Fibroblast of skin of back (primary cell): Measurements from ENCODE around the gene GPR78.

ENCODE experiments used
- DNase-seq: peaks from one replicate; pipeline ENCODE4 v3.0.0-alpha.2; 2013

The GPR78 gene

DNA sequence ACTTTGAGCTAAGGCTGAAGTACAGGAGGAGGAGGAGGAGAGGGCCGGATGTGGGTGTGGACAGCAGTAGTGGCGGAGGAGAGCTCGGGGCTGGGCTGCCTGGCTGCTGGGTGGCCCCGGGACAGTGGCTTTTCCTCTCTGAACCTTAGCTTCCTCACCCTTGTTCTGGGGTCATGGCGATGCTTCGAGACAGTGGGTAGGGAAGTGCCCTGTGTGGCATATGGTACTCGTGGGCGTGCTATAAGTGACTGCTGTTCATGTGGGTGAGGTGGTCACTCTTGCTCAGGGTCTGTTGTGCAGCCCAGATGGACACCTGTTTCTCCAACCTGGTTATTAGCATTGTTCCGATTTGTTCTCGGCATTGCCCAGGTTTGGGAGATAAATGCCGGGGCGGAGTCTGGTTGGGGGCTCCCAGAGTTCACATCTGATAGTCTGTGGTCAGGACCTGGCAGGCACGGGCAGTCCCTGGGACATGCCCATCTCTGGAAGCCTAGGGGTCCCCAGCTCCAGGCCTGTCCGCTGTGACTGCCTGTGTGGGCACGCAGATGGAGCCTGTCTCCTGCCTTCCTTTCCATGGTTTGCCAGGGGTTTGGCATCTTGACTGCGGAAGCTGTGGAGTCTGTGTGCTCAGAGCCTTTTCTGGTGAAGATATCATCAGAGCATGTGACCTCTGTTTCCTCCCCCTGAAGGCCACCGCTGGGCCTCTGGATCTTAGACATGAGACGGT lies 7.4 kb downstream of the GPR78 start:
- DNase-seq: no peak

DNA sequence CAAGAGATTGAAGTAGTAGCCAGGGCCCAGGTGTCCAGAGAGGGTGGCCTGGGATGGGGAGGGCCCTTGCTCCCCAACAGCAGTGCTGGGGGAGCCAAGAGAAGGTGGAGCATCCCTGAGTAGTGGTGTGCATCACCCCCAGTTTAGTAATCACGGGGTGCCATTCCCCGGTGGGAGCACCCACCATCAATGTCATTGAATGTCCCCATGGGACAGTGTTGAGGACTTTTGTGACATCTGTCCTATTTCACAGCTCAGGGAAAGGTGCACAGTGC lies 7.9 kb downstream of the GPR78 start:
- no peak for DNase-seq

DNA sequence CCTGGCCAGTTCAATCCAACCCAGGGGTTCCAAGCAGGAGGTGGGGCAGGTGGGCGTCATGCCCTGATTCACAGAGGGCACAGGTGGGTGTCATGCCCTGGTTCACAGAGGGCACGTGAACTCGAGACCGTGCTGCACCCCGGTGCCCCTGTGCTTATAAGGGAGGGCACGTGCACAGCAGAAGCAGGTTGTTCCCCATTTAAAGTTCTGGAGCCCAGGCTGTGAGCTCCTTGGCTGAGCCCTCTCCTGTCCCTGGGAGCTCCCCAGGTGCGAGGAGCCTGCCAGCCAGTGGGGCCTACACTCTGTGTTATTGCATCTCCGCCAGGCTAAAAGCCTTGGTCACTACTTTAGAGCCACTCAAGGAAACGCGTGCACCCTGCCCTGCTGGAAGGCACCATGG lies 9.1 kb downstream of the GPR78 start:
- DNase-seq: no peak

DNA sequence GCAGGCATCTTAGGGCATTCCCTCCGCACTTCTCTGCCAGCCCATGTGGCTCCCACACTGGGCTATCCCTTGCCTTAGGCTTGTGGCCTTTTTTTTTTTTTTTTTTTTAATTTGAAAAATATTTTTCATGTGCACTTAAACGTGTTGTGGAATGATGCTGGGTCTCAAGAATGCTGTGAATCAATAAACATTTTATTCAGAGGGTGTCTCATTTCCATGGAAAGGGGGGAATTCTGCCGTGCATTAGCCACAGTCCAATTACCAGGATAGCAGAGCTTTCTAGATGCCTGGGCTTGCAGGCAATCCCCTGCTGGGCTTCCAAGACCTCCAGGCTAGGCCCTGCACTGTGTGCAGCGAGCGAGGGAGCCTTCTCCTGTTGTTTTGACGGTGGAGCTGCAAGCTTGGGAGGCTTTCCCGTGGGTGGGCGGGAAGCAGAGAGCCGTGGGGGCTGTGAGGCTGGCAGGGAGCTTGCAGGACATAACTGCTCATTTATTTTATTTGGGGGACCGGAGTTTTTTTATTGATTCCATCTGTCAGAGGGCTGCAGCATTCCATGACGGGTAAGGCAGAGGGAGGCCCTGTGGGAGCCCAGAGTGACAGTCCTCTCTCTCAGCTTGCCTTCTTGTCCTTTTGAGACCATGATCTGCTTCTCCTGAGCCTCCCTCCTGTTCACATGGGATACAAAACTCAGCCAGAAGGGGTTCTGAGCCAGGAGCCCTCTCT lies 9.8 kb downstream of the GPR78 start:
- DNase-seq: peak; percentile 92

DNA sequence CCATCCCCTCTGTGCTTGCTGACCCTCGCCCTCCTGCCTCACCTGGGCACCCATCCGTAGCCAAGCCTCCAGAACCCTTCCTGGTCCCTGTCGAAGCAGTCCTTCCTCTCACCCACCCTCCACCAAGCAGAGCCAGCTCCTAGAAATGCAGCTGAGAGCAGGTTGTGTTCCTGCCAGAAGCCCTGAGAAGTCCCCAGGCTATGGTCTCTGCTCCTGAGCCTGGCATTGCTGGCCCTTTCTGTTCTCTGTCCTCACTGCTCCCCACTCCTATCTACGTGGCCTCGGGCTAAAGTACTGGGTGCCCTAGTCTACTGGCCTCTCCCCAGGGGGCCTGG lies 10.3 kb downstream of the GPR78 start:
- no peak for DNase-seq

DNA sequence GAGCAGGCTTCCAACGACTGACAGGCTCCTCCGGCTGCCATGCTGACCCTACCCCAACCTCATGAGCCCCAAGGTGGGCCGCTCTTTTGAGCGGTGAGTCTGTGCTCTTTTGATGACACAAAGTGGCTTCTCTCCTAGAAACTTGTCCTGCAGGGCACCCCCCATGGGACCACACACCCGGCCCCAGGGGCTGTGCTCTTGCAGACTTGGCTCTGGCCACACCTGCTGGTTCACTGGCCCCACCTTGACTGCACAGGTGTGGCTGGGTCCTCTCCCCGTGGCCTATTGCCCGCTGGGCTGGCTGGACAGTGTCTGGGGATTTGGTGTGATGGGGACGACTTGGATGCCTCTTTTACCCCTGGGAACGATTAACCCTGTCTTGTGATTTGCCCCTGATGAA lies 10.9 kb downstream of the GPR78 start:
- no peak for DNase-seq

DNA sequence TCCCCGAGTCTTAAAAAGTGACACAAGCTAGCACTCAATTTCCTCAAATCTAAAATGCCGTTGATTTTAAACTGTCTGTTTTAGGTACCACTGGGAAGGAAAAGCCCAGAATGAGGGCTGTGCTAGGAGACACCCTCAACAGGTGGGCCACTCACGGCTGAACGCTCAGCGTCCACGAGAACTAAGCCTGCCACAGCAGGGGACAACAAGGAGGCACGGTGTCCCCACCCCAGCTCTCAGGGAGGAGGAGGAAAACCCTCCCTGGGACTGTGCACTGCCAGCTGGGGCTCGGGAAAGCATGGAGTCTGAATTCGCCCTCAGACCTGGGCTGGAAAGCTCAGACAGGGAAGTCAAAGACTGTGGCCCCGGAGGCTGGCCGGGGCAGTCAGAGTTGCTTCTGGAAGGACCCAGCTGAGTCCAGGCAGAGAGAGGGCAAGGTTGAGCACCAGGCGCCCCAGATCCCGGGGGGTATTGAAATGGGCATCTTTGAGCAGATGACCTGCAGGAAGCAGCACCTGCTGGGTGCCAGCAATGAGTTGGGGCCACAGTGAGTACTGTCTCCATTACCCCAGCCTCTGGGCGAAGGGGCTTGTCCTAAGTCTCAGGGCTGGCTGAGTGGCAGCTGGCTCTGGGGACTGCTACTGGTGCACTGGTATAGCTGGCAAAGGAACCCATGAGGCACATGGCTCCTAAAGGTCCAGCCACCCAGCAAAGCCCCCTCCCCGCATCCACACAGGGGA lies 11.6 kb downstream of the GPR78 start:
- DNase-seq: no peak

DNA sequence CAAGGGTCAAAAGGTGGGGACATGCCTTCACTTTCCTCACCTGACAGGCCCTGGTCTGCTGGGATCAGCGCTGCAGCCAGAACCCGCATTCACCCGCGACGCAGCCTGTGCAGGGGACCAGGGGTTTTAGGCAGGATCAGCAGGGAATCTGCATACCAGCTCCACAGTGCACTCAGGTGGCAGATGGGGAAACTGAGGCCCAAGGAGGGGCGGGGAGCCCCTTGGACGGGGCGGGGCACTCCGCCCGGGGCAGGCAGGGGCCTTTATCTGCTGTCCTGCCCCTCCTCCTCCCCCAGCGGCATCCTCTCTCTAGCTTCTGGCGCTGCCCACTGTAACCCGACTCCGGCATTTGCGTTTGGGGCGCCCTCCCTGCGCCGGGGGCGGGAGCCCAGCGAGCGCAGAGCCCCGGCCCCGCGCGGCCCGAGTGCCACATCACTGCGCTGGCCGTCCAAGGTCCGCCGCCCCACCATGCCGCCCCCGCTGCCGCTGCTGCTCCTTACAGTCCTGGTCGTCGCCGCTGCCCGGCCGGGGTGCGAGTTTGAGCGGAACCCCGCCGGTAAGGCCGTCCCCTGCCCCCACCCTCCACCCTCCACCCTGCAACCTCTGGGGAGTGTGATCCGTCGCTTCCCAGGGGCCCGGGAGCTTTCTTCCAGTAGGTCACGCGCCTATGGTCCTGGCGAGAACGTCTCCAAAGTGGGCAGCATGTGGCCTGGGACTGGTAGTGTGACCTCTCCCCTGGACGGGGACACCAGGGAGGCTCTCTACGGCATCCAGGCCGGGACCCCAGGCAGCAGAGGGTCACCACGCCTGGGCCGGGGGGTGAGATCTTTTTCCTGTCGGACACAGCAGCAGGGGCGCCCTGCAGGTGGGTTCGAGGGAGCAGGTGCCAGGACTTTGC lies 12.4 kb downstream of the GPR78 start, which contains the start of gene CPZ:
Gene CPZ, plus strand, starts transcription at position 400 of the 898 bp plus-strand sequence. Its CDS starts 69 bp downstream, at position 469.
- DNase-seq: peak; percentile 60

DNA sequence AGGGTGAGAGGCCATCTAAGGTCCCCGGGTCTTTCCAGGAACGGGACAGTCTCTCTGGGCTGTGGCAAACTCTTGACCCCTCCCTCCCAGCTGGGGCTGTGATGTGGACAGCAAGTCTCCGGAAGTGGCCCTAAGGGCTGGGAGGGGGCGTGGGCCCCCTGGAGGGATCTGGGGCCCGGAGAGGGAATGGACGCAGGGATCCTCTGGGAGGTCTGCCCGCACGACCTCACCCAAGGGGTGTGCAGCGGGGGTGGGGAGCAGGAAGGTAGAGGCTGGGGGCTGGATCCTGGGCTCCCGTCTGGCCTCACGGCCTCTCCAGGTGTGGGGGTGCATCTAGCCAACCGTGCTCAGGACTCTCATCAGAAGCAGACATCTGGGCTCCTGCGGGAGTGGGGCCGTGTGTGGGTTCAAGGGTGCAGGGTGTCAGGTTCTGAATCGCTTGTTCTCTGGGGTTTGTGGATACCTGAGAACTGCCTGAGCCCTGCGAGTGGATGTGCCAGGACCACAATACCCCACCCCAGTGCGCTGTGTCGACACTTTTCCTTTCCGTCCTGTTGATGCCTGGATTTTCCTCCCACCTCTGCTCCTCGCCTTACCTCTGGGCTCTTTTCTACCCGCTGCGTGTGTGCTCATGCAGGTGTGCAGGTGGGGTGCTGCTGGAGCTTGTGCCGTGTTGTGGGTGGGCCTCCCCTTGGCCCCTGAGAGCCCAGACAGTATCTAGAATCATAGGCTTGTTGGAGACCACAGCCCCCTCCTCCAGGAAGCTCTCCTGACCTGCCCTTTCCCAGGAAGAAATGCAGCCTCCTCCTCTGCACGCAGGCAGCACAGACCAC lies 13.3 kb downstream of the GPR78 start:
- DNase-seq: no peak

DNA sequence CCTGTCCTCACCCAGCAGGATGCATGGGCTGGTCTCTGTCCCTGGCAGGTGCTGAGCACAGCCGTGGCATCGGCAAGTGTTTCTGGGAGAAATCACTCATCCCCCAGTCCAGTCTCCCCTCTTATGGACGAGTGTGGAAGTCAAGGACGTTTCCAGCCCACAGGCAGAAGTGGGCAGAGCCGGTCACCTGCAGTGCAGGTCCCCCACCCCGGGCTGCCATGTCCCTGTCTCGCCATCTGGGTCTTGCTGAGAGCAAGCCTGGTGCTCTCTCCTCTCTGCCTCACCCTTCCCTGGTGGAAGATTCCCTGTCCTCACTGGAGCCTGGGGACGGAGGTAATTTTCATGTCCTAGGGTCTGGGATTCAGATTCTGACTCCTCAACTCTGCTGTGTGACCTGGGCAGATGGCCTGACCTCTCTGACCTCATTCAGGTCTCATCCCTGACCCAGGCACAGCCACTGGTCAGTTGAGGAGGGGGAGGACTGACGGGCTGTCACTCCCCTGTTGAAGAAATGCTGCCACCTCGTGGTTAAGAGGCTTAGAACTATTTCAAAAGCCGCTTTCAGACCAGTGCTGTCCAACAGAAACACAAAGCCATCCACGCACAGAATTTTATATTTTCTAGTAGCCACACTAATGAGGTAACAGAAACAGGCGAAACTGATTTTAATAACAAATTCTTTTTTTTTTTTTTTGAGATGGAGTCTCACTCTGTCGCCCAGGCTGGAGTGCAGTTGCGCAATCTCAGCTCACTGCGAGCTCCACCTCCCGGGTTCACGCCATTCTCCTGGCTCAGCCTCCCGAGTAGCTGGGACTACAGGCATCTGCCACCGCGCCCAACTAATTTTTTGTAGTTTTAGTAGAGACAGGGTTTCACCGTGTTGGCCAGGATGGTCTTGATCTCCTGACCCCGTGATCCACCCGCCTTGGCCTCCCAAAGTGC lies 14.2 kb downstream of the GPR78 start:
- peak; percentile 70 for DNase-seq

DNA sequence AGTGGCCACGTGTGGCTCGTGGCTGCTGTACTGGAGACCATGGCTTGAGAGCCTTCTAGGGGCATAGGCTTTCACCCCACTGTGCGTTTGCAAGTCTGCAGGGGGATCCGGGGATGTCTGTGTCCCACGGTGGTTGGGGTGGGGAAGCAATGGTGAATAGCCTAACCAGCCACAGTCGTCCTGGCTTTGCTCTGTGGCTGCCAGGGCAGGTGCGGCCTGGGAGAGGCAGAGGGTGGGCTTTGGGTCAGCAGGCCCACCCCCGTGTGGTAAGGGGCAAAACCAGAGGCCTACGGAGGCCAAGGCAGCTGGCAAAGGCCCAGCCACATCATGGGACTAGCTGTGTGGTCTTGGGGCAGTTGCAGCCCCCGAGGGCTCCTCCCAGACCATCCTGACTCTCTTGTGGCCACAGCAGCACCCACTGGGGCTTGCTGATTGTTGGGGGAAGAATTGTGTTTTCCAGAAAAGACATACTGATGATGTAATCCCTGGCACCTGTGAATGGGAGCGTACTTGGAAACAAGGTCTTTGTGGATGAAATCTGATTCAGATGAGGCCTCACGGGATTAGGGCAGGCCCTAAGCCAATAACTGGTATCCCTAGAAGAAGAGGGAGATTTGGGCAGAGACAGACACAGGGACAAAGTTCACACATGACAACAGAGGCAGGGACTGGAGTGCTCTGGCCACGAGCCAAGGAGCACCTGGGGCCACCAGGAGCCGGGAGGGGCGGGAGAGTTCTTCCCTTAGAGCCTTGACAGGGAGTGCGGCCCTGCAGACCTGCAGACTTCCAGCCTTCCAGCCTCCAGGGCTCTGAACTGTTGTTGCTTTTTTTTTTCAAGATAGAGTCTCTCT lies 15.3 kb downstream of the GPR78 start:
- DNase-seq: no peak

DNA sequence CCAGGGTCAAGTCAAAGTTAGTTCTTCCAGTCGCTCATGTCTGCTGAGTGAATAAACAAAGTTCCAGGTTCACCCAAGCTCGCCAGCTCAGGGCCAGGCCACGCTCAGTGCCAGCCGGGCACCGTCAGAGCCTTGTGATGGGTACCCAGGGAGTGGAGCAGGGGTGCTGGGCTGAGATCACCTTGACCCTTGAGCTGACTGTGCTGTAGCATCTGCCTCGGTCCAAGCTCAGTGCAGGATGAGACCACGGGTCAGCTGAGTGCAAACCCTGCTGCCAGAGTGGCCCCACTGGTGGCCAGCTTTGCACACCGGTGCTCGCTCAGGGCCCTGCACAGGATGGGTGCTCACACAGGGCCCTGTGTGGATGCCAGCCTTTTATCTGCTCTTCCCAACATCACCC lies 16.7 kb downstream of the GPR78 start:
- DNase-seq: no peak

DNA sequence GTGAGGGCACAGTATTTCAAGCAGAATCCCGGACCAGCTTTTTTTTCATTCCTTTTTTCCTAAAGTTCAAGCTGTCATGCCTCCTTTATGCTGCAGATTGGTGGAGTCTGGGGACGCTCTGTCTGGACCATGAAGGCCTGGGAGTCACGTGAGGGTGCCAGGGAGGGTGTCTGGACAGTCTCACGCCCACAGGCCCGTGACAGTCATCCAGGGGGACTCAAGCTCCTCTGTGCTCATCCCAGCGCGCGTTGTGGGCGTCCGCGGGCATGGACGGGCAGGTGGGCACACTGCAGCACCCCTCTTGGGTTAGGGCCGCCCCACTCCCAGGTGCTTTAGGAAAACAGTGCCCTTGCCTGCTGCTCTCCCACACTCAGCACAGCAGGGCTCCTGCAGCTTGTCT lies 17.1 kb downstream of the GPR78 start:
- DNase-seq: no peak

DNA sequence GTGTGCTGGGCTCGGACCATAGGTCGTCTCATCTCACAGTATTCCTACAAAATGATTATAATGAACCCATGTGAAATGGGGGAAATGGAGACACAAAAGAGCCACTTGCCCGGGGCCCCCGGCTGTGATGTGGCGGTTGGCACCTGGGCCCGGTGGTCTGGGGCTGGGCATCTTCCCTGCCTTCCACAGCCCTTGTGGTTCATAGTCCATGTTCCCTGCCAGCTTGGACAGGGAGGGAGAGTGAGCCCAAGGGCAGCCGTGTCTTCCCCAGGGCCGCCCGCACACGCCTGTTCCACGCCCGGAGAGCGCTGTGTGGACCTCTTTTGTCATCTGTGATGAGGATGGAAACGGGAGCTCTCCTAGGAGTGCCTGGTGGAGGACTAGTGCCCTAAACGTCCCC lies 17.6 kb downstream of the GPR78 start:
- no peak for DNase-seq

DNA sequence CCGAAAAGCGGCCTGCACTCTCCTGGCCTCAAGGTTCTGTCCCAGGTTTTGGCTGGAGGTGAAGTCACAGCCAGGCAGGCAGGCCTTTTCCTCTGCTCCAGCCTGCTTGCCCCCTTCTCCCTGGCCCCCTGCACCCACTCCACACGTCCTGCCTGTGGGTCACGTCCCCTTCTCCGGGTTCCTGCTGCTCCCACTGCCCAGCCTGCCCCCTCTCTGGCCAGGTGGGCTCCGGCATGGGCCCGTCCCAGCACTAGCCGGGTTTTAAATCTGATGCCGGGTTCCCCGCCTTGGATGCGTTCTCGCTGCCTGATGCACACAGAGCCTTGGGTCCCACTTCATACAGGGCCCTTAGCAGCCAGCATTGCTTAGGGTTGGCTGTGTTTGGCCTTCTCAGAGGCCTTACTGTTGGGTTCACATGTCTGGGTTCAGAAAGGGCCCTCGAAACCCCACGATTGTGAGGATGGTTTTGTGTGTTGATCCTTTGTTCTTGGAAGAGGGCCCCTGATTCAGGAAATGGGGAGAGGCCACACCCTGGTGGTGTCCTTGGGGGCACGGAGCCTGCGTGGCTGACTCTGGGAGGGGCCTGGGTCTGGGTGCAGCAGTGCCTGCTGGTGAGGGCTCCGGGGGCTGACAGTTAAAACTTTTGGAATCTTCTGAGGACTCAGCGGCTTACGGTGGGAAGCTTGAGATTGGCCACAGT lies 18.3 kb downstream of the GPR78 start:
- no peak for DNase-seq

DNA sequence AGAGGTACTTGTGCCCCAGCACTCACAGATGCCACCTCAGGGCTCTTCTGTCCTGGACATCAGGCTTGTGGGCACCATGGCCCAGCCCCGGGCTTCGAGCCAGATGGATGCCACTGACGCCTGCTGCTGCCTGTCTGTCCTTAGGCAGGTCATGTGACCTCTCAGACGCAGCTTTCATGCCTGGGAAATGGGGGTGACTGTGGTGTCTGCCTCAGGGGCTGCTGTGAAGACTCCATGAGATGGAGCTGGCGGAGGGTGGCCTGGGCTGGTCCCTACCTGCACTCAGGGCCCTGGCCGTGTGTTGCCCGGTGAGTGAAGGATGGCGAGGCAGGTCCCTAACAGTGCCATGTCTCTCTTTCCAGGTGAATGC lies 18.9 kb downstream of the GPR78 start:
- no peak for DNase-seq

DNA sequence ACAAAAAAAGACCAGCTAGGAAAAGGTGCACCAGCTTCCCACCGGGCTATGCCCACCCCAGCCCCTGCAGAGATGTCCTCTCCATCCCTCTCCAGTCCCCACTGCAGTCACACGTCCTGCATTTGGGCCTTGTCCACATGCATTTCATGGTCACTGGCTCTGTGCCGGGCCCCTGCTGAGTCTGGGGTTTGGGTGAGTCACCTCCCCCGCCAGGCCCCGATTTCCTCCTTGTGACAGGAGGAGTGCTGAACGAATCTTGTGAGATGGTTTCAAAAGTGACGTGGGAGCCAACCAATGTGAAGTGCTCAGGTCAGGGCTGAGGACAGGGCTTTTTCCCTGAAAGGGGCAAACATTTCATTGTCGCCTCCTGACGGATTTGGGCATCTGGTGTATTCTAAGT lies 19.5 kb downstream of the GPR78 start:
- DNase-seq: peak; percentile 96

DNA sequence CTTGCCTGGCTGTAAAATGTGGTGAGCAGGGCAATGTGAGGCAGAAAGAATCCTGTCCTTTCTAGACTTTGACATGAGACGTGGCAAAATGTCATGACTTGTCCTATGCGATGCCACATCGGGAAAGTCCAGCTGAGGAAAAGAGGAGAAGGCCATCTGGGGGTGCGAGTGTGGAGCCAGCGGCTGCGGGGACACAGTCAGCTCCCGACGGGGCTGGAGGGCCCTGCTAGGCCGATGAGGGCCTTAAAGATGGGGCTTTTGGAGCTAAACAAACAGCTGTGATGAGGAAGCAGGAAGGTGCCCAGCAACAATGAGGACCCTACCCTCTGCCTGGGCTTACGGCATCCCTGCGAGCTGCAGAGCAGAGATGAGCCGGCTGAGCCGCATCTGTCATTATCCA lies 20.1 kb downstream of the GPR78 start:
- no peak for DNase-seq

DNA sequence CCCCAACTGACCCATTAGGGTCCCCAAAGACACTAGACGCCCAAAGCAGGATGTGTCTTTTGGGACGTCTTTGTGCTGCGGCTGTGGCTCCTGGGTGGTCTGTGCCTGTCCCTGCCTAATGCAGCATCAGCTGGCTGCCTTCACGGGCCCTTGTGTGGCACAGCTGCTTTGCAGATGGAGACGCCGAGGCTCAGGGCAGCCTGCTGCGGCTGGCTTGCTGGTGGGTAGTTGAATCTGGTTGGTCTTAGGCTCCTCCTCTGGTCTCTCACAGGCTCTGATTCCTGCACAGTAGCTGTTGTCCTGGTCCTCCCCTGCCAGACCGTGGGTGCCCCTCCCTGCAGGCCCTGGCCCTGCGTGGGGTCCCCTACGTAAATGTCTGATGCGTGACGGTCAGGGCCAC lies 20.5 kb downstream of the GPR78 start:
- no peak for DNase-seq
